ENCODE data around the gene RECQL.

GRCh38 chr12:21527451-21528180, 26.2 kb upstream of the RECQL start:
- no peak for TF ChIP-seq CTCF (IDR thresholded peaks at IDR 0.05 in 2 of 3, conservative IDR thresholded peaks at IDR 0.05 in 1 of 3; ENCODE audit: borderline replicate concordance in 1 of 3, insufficient read depth in 1 of 3, low read depth in 2 of 3, low read length in 2 of 3)
- TF ChIP-seq CEBPB (IDR thresholded peaks at IDR 0.05; ENCODE audit: low read depth): no peak
- no peak for TF ChIP-seq POLR2A (IDR thresholded peaks at IDR 0.05; ENCODE audit: borderline replicate concordance, extremely low read depth, insufficient read depth, insufficient read length)

All from HCT116 (cell line).